AG04450 (cell line): Measurements from ENCODE around the gene IQCE. TPM values are rescaled to one million over a fixed set of nuclear protein-coding genes. Genes with fewer than 3 reads are reported as not detected.

Source experiments
- CTCF ChIA-PET: fragments of 300-600, 350-600 bp; formaldehyde crosslinking; extraction: SDS; loops from one replicate; lab custom pipeline; 2022; ENCODE audit warnings: antibody characterized with exemption, inconsistent platforms; lab: Charles Lee
- POLR2A ChIA-PET: fragments of 350-600 bp; formaldehyde crosslinking; extraction: SDS; loops from one replicate; lab custom pipeline; 2021; ENCODE audit warnings: antibody characterized with exemption, inconsistent platforms; lab: Yijun Ruan, JAX
- DNase-seq: peaks from one replicate; pipeline ENCODE4 v3.0.0-alpha.2; 2011; ENCODE audit warnings: low read depth, low spot score
- H3K27ac ChIP-seq: one replicate; pipeline ENCODE4 v1.5.1; 2012; ENCODE audit warnings: low read depth, low read length, control low read depth
- H3K27me3 ChIP-seq: one replicate; pipeline ENCODE4 v1.6.0; 2012; ENCODE audit warnings: low read length; ENCODE audit not compliant: control insufficient read depth, insufficient read depth
- H3K4me3 ChIP-seq: 2 replicates; pipeline ENCODE4 v1.5.1; 2011; ENCODE audit warnings: mild to moderate bottlenecking, low read depth, low read length, control low read depth
- H3K9me3 ChIP-seq: 2 replicates; pipeline ENCODE4 v1.5.1; 2012; ENCODE audit warnings: low read length; ENCODE audit not compliant: control insufficient read depth, insufficient read depth
- polyA minus RNA-seq: library from RNA; depleted of rRNA, polyadenylated mRNA; stranded (reverse); fragments of >200 nt; gene quantifications from 2 replicates; pipeline ENCODE4 v1.2.3, GENCODE V29; 2011; rRNA and poly(A)+ RNA removed
- polyA plus RNA-seq: library from polyadenylated mRNA; depleted of rRNA; stranded (reverse); fragments of >200 nt; gene quantifications from 2 replicates; pipeline ENCODE4 v1.2.3, GENCODE V29; 2011; rRNA removed
- TF ChIP-seq, protein P1 (sequence below): IDR thresholded peaks from 2 replicates; pipeline ENCODE4 v1.5.1; 2011; ENCODE audit warnings: low read depth, low read length, control low read depth, inconsistent platforms

IQCE gene
- polyA plus RNA-seq, result 6.8 and 8.9 TPM in 2 replicates
- polyA minus RNA-seq, result 8.1 and 9.9 TPM in 2 replicates

GRCh38 chr7:2558629-2559282 is at the start of gene IQCE:
Gene IQCE (plus strand): TSS chr7:2558979. CDS start chr7:2559182, 203 bp downstream.
- CTCF ChIA-PET, result interaction anchor here (1.1 to 1.2 kb wide), 3 partner anchors 9 to 151 kb away, joined by 3 to 7 read pairs (median 3); no protein-coding TSS in a partner anchor
- POLR2A ChIA-PET, result interaction anchor here (0.6 to 1.3 kb wide), 3 partner anchors 31 to 211 kb away, joined by 3 read pairs; no protein-coding TSS in a partner anchor
- Histone ChIP-seq H3K4me3 (peak within 1 kb of the TSS; percentile 76), H3K27me3 (no peaks in the 10 kb centered on the region), H3K27ac (no peak within 1 kb of the TSS), H3K9me3 (no peaks in the 10 kb centered on the region)
- peak; percentile 51 for DNase-seq
- TF ChIP-seq, protein P1, sequence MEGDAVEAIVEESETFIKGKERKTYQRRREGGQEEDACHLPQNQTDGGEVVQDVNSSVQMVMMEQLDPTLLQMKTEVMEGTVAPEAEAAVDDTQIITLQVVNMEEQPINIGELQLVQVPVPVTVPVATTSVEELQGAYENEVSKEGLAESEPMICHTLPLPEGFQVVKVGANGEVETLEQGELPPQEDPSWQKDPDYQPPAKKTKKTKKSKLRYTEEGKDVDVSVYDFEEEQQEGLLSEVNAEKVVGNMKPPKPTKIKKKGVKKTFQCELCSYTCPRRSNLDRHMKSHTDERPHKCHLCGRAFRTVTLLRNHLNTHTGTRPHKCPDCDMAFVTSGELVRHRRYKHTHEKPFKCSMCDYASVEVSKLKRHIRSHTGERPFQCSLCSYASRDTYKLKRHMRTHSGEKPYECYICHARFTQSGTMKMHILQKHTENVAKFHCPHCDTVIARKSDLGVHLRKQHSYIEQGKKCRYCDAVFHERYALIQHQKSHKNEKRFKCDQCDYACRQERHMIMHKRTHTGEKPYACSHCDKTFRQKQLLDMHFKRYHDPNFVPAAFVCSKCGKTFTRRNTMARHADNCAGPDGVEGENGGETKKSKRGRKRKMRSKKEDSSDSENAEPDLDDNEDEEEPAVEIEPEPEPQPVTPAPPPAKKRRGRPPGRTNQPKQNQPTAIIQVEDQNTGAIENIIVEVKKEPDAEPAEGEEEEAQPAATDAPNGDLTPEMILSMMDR, result no peak

DNA sequence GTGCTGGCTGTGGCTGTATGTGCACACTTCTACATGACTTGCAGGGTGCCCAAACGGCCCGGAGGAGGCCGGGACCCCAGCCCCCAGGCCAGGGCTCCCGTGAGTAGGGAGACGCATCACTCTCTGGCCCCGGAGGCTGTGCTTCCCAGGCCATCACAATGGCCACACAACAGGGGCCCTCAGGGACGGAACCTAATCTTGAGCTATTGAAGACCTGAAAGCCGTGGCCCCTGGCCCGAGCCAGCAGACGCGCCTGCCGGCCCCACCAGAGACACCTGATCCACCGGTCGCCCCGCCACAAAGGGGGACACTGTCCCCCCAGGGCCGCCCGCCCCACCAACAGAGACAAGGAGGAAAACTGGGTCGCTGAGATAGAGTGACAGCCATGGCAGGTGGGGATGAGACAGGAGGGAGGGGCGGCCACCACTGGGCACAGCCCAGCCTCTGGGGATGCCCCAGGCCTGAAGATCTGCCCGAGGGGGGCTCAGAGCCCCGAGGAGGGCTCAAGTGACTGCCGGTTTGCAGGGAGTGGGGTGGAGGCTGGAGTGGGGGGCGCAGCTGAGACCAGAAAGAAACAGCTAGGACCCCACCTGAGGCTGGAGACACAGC is 49.4 kb upstream of the IQCE start:
- TF ChIP-seq, protein P1, result no peak
- ChIA-PET CTCF (no interaction called here), POLR2A (no interaction called here)
- H3K9me3 ChIP-seq, result no peaks in the 10 kb centered on the region
- no peak overlapping the region for H3K27ac ChIP-seq
- DNase-seq, result no peak
- H3K27me3 ChIP-seq, result no peaks in the 10 kb centered on the region
- H3K4me3 ChIP-seq, result no peak overlapping the region

DNA sequence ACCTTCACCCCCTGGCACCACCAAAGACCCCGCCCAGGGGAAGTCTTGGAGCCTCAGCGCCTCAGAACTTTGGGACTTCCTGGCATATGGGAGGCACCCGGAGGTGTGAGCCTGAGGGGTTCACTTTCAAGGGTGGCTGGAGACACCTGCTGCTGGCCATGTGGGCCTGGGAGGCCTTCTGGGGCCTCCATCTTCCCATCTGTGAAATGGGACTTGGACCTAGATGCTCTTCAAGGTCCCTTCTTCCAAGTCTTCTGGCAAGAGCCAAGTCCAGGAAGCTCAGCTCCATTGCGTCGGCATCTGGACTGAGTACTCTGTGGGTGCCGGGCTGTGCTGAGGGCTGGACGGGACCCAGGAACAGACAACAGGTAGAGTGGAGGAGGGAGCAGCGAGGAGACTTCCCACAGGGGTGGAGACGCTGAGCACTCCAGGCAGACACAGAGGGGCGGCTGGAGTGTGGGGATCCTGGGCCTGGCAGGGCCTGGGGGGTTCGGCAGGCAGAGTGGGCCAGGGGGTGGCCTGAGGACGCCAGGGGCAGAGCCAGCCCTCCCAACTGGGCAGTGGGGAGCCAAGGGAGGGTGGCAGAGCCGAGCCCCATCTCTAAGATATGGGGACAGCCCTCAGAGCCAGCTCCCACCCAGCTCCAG is 48.5 kb upstream of the IQCE start:
- POLR2A ChIA-PET, result no interaction called here
- Histone ChIP-seq H3K4me3 (no peak overlapping the region), H3K27me3 (no peaks in the 10 kb centered on the region), H3K27ac (no peak overlapping the region), H3K9me3 (peaks cover under 1% of the 10 kb centered on the region; the same call in 1 of the 2 replicates)
- CTCF ChIA-PET, result interaction anchor here (1.2 kb wide), 1 partner anchor 59 kb away, joined by 3 read pairs; no protein-coding TSS in a partner anchor
- DNase-seq, result no peak
- TF ChIP-seq, protein P1, result no peak

DNA sequence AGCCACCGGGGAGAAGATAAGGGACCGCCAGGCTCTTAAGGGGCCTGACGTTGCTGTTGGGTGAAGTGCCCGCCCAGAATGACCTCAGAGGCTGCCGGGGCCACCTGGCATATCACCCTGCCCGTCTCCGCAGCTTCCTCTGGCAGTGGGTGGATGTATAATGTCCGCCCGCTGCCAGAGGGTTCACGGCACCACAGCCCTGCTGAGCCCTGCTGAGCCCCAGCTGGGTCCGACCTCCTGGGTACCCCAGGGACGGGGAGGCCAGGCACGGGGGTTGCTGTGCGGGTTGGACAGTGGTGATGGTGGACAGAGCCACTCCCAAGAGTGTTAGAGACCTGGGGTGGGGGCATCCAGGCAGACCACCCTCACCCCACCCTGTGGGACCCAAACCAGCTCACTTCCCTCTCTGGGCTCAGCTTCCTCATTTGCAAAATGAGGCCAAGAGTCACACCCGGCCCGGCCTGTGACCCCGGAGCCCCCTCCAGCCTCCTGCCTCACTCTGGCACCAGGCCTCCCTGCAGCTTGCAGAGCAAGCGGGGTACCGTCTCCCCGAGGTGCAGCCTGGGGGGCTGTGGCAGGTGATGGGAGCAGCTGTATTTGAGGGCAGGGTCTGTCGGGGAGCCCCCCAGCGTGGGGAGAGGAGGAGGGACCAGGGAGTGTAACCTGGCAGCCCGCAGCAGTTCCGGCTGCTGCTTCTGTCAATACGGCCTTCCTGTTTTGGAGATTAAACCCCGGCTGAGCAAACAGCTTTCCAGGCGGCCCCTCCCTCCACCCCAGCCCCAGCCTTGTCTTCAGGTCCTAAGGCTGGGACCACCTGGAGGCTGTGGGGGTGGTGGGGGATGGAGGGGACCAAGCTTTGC is 47.6 kb upstream of the IQCE start:
- no peak overlapping the region for H3K4me3 ChIP-seq
- DNase-seq, result no peak
- H3K27me3 ChIP-seq, result no peaks in the 10 kb centered on the region
- POLR2A ChIA-PET, result no interaction called here
- H3K9me3 ChIP-seq, result peaks cover 7% of the 10 kb centered on the region; the same call in 1 of the 2 replicates
- CTCF ChIA-PET, result interaction anchor here (1.2 kb wide), 1 partner anchor 60 kb away, joined by 3 read pairs; no protein-coding TSS in a partner anchor
- no peak overlapping the region for H3K27ac ChIP-seq
- TF ChIP-seq, protein P1, result no peak
